Stimulated activated CD8-positive, alpha-beta memory T cell treated with anti-CD3 and anti-CD28 coated beads, Interleukin-15, amount 100 ng/mL, for 48 hours (primary cell): Measurements from ENCODE around the gene SERPINA3.

Experiments used
- DNase-seq, 2 donors: peaks; one replicate each; pipeline ENCODE4 v3.0.0-alpha.2; 2020; ENCODE audit warnings: low read depth in 2 of 2

The SERPINA3 gene

GRCh38 chr14:94613720-94614644 lies 1.8 kb downstream of the SERPINA3 start:
- no peak for DNase-seq

- DNase-seq = no peak
Observed at GRCh38 chr14:94614802-94615201, 2.6 kb downstream of the SERPINA3 start.

GRCh38 chr14:94615254-94615653 lies 3.1 kb downstream of the SERPINA3 start:
- DNase-seq = no peak

- DNase-seq = no peak
Observed at GRCh38 chr14:94615823-94616570, 3.8 kb downstream of the SERPINA3 start.

GRCh38 chr14:94617366-94617941 lies 5.3 kb downstream of the SERPINA3 start:
- no peak for DNase-seq

- DNase-seq = no peak
Observed at GRCh38 chr14:94617988-94618822, 6.0 kb downstream of the SERPINA3 start.

- no peak for DNase-seq
Observed at GRCh38 chr14:94619297-94619696, 7.1 kb downstream of the SERPINA3 start.

GRCh38 chr14:94620597-94620996 lies 8.4 kb downstream of the SERPINA3 start:
- no peak for DNase-seq

GRCh38 chr14:94621358-94622134 lies 9.4 kb downstream of the SERPINA3 start:
- DNase-seq = no peak

GRCh38 chr14:94622653-94623421 lies 10.6 kb downstream of the SERPINA3 start:
- DNase-seq = no peak

GRCh38 chr14:94623422-94623809 lies 11.2 kb downstream of the SERPINA3 start:
- DNase-seq = no peak

GRCh38 chr14:94623856-94624499 lies 11.8 kb downstream of the SERPINA3 start:
- no peak for DNase-seq

- DNase-seq = no peak
Observed at GRCh38 chr14:94624537-94625352, 12.6 kb downstream of the SERPINA3 start.

- DNase-seq = no peak
Observed at GRCh38 chr14:94625353-94625635, 13.1 kb downstream of the SERPINA3 start.

GRCh38 chr14:94628578-94628977 lies 16.4 kb downstream of the SERPINA3 start:
- DNase-seq = no peak

GRCh38 chr14:94630396-94630795 lies 18.2 kb downstream of the SERPINA3 start:
- no peak for DNase-seq

- no peak for DNase-seq
Observed at GRCh38 chr14:94631050-94631449, 18.9 kb downstream of the SERPINA3 start.

- DNase-seq = no peak
Observed at GRCh38 chr14:94631536-94632304, 19.5 kb downstream of the SERPINA3 start.
